ENCODE measurements around the gene PALM.
"Not testable (repeated sequence)": the region's sequence is repeated elsewhere in the genome, so short reads cannot be mapped to it uniquely, and the experiment has no call there.

The PALM gene, protein sequence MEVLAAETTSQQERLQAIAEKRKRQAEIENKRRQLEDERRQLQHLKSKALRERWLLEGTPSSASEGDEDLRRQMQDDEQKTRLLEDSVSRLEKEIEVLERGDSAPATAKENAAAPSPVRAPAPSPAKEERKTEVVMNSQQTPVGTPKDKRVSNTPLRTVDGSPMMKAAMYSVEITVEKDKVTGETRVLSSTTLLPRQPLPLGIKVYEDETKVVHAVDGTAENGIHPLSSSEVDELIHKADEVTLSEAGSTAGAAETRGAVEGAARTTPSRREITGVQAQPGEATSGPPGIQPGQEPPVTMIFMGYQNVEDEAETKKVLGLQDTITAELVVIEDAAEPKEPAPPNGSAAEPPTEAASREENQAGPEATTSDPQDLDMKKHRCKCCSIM

GRCh38 chr19:708154-709143 is at the start of gene PALM:
PALM (plus strand) TSS chr19:708935; CDS start chr19:709147, 212 bp downstream.
- DNase-seq (ENCODE audit: low read depth, low spot score) = no peak
- no peak within 1 kb of the TSS for H3K27ac ChIP-seq

DNA sequence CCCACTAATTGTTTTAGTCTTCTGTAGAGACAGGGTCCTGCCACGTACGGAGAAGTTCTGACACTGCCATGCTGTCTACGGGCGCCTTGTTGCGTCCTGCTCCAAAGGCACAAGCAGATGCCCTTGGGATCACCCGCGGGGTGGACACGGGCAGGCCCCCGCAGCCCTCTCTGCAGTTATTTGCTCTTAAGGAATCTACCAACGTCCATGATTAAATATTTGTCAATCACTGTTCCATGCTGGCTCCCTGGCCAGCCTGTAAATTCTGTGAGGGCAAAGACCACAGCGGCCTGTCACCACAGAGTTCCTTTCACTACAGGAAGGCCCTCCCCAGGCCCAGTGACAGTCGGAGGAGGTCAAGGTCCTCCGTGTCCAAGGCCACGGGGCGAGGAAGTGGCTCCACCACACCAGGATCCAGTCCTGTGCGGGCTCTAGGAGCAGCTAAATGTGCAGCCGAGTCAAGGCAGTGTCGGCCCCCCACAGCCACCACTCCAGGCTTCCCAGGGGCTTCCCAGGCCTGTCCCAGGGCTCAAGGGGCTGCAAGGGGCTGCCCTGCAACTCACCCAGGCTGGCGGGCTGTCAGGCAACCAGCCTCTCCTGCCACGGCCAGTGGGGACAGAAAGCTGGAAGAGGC is 47.8 kb upstream of the PALM start:
- H3K27ac ChIP-seq = peak overlapping the region; percentile 86
- no peak for DNase-seq (ENCODE audit: low read depth, low spot score)

DNA sequence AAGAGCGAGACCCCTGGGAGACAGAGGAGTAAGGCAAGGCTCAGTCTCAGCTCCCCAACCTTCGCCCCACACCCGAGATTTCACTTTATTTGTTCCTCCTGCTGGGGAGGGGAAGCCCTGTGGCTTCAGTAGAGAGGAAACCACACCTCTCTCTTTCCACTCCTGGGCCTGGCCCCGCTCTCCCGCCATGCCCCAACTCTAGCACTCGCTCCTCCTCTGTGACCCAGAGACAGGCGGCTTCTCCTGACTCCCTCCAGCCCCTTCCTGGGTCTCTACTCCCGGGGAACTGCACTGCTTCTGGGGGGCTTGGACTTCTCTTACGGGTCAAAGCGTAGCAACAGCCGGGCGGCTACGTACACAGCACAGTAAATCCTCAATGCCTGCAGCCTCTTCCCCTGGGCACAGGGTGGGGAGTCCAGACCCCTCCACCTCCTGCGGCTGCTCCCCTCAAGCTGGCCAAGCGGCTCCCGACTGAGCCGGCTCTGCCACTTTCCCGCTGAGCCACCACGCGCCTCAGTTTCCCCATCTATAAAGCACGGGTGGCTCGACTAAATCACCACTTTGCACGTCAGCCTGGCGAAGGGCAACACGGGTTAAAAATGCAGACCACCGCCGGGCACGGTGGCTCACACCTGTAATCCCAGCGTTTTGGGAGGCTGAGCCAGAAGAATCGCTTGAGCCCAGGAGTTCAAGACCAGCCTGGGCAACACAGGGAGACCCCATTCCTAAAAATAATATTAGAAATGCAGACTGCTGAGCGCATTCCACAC is 47.1 kb upstream of the PALM start:
- peak overlapping the region; percentile 86 for H3K27ac ChIP-seq
- no peak for DNase-seq (ENCODE audit: low read depth, low spot score)

DNA sequence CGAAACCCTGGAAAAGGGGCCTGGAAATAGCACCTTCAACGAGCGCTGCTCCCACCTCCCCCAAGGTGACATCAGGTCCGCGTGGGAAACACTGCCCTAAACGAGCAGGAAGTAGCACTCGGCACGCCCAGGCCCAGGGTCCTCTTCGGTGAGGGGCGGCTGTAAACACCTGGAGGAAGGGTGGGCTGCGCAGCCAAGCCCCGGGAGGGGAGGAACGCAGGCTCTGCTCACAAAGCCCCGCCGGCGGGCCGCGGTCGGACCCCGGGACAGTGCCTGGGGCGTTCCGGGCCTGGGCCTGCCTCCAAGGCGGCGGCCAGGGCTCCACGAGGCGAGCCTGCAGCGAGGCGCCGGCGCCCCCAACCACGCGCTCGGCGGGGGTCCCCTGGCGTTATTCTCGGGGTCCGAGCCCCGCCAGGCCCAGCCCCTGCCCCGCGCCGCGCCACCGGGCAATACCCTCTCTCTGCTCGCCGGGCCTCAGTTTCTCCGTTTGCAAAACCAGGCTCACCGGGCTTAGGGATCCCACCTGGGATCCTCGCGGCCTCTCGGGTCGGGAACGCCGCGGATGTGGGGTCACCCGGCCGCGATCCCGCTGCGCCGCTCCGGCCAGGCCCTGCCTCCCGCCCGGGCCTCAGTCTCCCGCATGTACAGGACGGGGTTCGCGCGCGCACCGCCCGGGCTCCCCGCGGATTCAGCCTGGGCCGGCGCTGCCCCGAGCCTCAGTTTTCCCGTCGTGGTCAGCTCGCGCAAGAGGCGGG is 46.4 kb upstream of the PALM start:
- no peak for DNase-seq (ENCODE audit: low read depth, low spot score)
- H3K27ac ChIP-seq = peak overlapping the region; percentile 86

GRCh38 chr19:662962-663681 is 45.6 kb upstream of the PALM start, which contains the start of gene RNF126:
RNF126 (minus strand) TSS chr19:663214; CDS start chr19:663121, 93 bp downstream.
- peak within 1 kb of the TSS; percentile 86 for H3K27ac ChIP-seq
- no peak for DNase-seq (ENCODE audit: low read depth, low spot score)

GRCh38 chr19:663682-664117 is 45.0 kb upstream of the PALM start:
- H3K27ac ChIP-seq = peak overlapping the region; percentile 86

DNA sequence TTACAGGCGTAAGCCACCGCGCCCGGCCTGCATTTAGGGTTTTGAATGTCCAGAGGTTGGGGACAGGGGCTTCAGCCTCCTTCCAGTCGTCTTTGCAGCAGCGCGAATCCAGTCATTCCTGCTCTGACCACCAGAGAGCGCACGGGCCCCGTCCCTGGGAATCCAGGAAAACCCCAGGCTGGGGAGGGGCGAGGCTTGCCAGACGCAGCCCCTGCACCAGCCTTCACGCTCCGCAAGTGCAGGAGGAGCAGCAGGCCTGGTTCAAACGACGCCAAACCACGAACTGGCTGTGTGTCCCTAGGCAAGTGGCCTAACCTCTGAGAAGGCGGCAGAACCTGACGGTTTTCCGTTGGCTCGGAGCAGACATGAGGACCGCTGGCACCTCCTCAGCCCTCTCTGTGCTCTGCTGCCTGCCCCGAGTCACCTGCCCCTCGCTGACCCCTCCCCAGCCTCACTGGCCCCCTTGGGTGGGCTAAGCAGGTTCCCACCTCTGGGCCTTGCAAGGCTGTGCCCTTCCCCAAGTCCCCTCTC is 43.8 kb upstream of the PALM start:
- no peak for DNase-seq (ENCODE audit: low read depth, low spot score)
- no peak overlapping the region for H3K27ac ChIP-seq

More at GRCh38 chr19:663682-664117, 45.0 kb upstream of the PALM start:
- no peak for DNase-seq (ENCODE audit: low read depth, low spot score)

GRCh38 chr19:666985-667573 is 41.7 kb upstream of the PALM start:
- H3K27ac ChIP-seq; DNase-seq (ENCODE audit: low read depth, low spot score): not testable (repeated sequence)

DNA sequence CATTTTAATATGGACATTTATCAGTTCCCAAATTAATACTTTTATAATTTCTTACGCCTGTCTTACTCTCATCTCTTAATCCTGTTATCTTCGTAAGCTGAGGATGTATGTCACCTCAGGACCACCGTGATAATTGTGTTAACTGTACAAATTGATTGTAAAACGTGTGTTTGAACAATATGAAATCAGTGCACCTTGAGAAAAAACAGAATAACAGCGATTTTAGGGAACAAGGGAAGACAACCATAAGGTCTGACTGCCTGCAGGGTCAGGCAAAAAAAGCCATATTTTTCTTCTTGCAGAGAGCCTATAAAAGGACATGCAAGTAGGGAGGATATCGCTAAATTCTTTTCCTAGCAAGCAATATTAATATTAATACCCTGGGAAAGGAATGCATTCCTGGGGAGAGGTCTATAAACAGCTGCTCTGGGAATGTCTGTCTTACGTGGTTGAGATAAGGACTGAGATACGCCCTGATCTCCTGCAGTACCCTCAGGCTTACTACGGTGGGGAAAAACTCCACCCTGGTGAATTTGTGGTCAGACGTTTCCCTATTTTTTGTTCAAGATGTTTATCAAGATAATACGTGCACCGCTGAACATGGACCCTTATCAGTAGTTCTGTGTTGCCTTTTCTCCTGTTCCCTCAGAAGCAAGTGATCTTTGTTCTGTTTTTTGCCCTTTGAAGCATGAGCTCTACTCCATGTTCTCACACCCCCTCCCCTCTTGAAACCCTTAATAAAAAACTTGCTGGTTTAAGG is 39.9 kb upstream of the PALM start:
- not testable (repeated sequence) for DNase-seq (ENCODE audit: low read depth, low spot score); H3K27ac ChIP-seq

- no peak for DNase-seq (ENCODE audit: low read depth, low spot score)
- no peak overlapping the region for H3K27ac ChIP-seq
Observed at GRCh38 chr19:670609-671075, 38.1 kb upstream of the PALM start.

DNA sequence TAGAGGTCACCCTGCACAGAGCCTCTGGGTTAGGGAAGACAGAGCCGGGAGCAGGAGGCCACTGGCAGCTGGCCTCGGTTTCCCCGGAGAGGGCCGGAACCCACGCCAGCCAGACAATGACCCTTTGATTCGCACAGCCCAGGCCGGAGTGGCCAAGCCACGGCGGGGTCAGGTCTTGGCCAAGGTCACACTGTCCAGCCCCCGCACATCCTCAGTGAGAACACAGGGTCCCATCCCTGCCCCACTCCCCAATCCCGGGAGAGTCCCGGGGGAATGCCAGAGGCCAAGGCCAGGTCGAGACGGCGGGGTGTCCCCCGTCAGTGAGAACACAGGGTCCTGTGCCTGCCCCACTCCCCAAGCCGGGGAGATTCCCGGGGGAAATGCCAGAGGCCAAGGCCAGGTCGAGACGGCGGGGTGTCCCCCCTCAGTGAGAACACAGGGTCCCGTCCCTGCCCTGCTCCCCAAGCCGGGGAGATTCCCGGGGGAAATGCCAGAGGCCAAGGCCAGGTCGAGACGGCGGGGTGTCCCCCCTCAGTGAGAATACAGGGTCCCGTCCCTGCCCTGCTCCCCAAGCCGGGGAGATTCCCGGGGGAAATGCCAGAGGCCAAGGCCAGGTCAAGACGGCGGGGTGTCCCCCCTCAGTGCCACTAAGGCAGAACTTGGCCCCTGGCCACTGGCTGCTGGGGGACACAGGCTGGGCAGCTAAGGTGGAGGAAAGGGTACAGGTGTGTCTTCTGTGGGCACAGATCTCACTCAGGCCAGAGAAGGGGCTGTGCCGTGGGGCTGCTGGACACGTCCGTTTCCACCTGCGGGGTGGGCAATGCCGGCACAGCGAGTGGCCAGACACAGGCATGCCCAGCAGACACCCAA is 34.2 kb upstream of the PALM start:
- H3K27ac ChIP-seq = no peak overlapping the region
- no peak for DNase-seq (ENCODE audit: low read depth, low spot score)

GRCh38 chr19:676007-676338 is 32.8 kb upstream of the PALM start:
- H3K27ac ChIP-seq = peak overlapping the region; percentile 92
- DNase-seq (ENCODE audit: low read depth, low spot score) = no peak

- peak within 1 kb of the TSS; percentile 92 for H3K27ac ChIP-seq
- no peak for DNase-seq (ENCODE audit: low read depth, low spot score)
Observed at GRCh38 chr19:676339-677105, 32.2 kb upstream of the PALM start, which contains the start of gene FSTL3. FSTL3 (plus strand) TSS chr19:676392; CDS start chr19:676424, 32 bp downstream.

- peak overlapping the region; percentile 92 for H3K27ac ChIP-seq
- DNase-seq (ENCODE audit: low read depth, low spot score) = no peak
Observed at GRCh38 chr19:677201-677600, 31.5 kb upstream of the PALM start.

Data from epithelial cell of prostate (primary cell).